ENCODE data around the gene RIT2.

RIT2 gene

DNA sequence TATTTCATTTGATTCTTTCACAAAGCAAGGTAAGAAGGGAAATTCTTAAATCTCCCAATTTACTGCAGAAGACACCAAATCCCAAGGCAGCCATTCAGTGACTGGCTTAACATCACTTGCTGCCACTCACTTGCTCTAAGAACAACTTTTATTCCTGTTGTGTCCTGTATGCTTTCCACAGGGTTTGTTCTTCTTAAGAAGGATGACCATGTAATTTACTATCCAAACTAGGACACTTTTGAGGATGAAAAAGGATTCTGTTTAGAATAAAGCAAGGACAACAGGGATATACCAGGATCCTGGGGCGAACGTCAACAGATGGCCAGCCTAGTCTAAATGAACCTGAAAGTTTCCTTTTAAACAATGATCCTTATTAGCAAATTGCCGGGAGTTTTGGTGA, 34.8 kb downstream of the RIT2 start:
- no peak for DNase-seq

DNA sequence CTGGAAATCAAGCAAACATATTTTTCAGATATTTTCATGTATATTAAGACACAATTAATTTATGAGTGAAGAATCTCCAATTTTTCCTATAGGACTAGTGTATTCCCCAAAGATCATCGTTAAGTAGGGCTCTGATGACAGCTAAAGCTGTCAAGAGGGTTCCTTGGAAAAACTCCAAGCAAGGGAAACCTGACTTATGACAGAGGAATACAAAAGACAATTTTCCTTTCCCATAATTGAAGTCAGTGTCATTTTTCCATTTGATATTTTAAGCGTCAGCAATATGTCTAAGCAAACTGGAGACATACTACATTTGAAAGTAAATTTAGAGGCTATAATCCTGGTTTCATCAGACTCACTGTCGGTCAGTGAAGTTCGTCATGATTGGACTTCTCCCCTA, 36.1 kb downstream of the RIT2 start:
- DNase-seq, result peak in 1 of 3 experiments; percentile 12

DNA sequence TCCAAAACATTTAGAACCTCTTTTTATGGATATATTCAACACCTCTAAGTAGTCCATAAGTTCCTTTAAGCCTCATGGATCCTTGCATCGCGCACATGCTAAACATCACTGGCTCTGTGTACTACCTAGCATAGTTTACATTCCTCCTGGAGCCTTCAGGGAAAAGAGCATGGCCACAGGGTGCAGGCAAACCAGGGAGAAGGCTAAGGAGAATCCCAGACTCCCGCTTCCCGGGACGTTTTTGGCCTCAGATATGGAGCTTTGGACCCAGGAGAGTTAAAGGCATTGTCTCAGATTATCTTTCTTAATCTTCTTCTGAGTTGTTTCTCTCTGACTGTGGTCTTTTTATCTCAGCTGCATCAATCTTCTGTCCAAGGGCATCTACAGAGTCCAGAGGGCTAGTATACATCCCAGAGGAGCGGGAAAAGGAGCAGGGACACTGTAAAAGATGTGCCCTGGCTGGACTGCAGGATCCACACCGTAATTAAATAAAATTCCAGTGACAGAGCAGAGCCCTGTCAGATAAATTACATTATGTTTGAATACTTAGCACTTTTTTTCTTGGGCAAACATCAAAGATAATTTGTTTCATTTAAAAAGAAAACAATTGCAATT, 36.9 kb downstream of the RIT2 start:
- DNase-seq, result peak in 1 of 3 experiments; percentile 14

DNA sequence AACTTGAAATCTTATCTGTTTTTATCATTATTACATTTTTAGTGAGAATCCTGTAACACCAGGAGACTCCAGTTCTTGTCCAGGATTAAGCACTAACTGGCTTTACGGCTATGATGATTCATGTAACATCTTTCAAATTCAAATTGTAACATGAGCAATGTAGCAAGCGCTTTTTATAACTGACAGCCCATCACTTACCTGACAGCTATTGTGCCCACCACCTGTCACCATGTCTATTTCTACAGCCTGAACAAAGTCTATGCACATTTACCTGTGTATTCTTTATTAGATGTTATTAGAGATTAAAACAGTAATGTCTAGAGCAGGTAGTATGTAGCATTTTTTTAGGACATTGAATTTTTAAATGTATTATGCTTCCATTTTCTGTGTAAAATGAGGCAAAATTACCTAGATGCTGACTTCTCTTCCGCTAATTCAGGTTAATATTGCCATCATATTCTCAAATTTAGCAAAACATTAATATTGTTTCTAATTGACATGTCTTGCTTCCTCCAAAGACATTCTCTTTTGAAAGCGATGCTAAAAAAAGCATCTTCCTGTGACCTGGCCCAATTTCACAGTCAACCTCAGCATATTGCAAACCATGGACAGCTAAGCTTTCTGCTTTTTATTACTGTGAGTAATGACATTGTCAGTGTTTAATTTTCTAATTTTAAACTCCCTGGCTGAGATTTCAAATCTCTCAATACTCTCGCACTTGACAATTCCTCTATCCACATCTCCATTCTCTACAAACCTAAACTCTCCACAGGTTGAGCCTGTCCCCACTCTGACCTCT, 37.8 kb downstream of the RIT2 start:
- DNase-seq, result no peak

DNA sequence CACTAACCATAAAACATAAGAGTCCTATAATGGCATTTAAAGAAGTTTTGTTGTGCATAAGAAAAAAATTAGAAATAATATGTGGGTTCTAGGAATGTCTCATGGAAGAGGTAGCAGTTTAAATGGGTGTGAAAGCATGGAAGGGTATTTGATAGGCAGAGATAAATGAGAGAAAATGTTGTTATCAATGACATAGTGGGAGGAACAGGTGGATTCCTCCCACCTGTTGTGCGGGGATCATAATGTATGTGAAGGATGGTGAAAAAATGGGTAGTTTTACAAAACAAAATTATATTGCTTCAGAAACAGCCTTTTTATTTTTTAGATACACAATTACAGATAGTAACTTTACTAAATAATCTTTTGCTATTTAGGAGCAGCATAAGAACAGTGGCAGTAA, 41.7 kb downstream of the RIT2 start:
- no peak for DNase-seq

DNA sequence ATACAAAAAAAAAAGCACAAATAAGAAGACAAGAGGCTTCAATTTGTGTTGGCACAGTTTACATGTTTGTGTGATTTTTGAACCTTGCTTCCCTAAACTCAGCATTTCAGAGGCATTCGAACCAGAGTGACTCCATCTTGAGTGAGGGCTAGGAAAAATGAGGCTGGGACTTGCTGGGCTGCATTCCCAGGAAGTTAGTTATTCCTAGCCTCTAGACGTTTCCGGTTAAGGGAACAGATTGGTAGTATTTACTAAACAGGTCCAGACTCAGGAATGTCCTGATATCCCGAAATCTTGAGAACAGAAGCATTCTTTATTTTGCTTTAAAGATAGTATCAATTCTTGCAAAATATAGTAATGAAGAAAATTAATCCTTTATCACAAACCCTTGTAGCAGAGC, 46.7 kb downstream of the RIT2 start:
- DNase-seq, result no peak

DNA sequence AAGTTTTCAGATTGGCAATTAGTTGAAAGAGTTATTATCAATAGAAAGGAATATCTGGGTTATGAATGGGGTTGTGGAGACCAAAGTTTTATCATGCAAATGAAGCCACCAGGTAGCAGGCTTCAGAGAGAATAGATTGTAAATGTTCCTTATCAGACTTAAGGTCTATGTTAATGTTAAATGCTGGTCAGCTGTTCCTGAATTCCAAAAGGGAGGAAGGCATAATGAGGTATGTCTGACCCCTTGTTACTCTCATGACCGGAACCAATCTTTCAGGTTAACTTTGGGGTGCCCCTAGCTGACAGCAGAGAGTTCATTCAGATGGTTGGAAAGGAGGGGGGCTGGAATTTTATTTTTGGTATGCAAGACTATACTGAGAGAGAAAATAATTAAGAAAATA, 47.9 kb downstream of the RIT2 start:
- DNase-seq, result no peak

DNA sequence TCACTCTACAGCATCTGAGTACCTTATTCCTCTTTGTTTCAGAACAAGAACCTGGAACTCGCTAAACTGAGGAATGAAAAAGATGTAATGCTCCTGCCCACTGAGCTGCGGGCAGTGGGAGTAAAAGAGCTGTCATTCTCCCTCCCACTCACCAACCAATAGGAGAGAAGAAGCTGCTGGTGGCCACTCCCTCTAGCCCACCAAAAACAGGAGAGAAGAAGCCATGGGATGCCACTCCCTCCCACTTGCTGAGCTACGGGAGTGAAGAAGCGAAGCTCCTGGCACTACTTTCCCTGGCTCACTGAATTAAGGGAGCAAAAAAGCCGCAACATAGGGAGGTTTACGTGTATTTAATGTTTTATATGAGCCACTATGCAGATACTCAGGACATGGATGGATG, 53.7 kb downstream of the RIT2 start:
- no peak for DNase-seq

DNA sequence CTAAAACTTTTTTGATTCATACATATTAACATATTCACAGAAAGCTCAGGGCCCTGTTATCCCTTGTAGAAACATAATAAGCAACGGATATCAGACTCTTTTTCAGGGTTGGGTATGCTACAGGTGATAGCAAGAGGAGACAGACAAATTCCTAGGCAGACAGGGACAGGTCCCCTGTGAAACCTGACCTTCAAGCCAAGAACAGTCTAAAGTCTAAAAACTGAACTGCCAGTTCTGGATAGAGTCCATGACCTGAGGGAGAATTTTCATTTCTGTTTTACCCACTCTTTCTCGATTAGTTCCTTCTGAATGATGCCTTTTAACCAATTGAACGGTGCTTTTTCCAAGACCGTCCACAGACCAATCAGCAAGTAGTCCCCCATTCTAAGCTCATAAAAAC, 54.2 kb downstream of the RIT2 start:
- no peak for DNase-seq

DNA sequence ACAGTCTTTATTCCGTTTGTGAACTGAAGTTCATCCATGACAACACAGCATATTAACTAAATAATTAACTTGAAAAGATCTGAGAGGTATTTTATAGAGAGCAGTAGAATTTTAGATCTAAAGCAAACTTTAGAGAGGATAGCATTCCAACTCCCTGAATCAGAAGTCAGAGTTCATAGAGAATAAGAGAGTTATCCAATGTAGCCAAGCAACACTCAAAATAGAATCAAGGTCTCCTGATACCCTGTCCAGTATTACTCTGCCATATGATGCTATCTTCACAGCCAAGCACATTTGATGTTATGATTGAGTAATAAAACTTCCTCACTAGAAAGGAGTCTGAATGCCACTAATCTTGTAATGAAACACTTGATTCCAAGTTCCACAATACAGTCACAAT, 55.5 kb downstream of the RIT2 start:
- no peak for DNase-seq

DNA sequence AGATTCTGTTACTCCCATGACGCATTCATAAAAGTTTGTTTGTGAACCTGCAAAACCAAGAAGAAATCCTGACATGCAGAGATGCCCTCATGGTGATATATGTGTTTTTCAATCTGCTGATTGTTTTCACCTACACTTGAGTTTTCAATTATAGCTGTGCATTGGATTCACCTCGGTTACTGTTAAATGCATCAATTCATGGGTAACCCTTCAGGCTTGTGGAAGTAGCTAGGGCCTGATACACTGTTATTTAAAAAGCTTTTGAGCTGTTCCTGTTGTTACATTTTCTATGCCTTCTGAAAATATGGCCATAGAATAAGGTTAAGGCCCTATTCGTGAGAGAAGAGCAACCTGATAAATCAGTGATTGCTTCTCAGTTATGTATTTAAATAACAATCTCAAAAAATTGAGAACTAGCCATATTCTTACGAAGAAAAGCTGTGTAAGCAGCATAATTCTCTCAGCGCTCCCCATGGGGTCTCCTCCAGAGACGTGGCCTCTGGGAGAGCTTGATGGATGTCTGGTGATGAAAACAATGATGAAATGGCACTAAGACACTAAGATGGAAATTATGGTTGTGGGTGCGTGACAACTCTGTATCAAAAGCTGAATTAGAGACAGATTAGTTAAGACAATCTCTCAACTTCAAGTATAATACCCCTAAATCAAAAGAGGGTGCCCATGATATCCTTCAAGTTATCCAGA, 60.5 kb downstream of the RIT2 start:
- DNase-seq, result peak; percentile 13 to 70 (median 21)

DNA sequence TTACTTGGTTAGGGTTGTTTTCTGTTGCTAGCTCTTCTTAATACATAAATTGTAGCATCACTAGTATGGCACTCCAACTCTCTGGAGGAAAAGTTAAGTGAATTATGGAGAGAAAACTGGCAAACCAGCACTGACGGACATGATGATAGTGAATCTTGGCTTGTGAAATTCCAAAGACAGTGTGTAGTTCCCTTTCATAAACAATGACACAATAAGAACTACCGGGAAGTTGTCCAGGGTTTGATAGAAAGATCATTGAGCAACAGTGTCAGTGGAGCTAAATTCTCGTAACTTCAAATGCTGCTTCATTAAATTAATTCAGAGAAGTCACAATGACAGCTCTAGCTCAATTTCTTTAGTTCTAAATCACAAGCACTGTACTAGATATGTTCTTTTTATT, 66.5 kb downstream of the RIT2 start:
- DNase-seq, result no peak

DNA sequence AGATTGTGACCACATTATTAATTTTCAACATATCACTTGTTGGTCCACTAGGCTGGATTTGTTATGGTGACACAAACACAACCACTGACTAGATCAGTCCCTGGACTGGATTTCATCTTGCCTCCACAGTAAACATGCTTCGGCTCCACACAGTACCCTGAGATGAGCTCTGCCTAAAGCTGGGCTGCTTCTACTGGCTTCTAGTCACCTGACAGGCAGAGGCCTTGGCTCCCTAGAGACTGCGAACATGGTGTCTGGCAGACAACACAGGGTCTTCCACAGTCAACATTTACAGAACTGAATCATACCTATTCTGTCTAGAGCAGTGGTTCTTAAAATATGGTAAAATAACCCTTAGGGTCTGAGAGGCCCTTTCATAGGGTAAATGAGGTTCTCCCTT, 69.2 kb downstream of the RIT2 start:
- no peak for DNase-seq

DNA sequence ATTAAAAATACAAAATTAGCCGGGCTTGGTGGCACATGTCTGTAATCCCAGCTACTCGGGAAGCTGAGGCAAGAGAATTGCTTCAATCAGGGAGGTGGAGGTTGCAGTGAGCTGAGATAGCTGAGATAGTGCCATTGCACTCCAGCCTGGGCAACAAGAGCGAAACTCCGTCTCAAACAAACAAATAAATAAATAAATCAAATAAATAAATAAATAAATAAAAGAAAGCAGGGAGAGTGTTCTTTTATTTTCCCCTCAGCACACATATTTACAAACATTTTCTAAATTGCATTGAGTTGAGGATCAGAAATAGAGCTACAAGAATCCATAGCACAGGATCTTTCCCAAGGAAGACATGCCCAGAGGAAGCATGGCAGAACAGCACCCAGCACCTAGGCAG, 71.9 kb downstream of the RIT2 start:
- DNase-seq, result no peak

DNA sequence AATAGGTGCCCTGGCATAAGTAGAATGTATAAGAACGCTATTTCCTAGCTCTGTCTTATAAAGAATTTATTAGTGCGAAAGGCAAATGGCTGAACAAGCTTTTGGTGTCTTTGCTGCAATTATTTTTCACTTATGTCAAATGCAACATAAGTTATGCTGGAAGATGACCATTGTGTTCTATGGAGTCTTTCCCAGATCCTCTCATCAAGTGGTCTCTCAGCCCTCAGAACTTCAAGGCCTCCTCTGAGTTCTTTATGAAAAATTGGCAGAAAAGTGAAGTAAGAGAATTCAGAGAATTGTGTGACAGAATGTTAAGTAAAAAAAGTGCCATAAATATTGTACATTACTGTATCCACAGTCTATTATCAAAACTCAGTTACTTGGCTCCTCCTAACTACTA, 75.2 kb downstream of the RIT2 start:
- DNase-seq, result no peak

DNA sequence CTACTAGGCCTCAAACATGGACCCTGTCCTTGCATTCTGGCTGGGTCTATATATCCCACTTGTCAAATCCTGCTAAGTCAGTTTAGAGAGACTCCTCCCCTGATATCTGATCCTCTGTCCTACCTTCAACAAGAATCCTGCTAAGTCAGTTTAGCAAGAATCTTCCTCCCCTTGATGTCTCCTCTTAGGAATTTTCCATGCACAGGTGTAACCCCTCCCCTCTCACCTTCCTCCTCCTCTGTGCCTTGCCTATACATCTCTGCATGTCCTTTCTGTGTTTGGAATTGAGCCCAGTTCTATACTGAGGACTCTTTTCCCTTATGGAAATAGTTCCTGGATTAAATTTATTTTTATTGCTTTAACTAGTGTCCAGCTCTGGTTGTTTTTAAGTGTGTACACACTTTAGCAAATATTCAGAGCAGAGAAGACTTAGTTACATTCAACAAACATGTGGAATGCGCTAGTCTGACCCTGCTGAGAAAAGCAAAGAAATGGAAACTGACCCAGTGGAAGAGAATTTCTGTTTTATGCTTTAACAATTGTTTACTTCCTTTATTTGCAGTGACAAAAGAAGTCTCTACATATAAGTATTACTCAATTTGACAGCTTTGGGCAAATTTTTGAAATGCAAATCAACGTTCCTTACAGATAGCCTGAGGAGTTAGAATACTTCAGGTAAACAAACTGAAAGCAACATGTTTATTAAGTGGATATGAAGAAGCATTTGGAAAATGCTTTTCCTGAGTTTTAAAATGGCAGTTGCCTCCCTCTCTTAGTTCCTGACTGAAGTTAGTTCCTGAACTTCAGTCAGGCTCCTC, 80.6 kb downstream of the RIT2 start:
- DNase-seq, result peak in 1 of 3 experiments; percentile 33

DNA sequence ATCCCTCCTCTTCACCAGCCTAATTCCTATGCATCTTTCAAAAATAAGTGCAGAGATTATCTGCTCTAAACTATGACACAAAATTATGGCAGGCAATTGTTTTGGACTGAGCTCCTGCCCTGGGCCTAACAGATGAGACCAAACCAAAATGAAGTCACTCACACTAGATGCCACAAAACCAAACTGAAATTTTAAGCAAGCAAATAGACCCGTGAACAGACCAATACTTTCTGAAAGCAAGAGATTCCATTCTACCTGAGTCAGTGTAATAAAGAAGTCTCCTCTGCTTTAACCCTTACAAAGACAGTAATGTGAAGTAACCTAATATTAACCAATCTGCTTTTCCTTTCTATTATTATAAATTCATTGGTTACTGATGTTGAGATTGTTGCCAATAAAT, 84.3 kb downstream of the RIT2 start:
- DNase-seq, result no peak

DNA sequence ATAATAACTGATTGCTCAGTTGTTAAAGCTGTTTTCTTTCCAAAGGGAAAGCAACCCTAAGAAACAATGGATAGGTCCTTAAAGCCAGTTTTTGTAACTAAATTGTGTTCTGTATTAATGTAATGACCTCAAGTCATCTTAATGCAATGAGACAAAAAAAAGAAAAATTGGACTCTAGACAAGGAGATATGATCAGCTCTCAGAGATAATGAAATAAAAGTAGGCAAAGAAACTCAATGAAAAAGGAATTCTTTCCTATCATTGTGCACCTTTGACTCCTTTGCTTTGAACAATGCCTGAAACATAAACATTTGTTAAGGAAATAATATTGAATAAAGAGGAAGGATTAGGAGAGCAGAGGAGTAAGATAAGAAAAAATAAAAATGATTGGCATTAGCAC, 86.1 kb downstream of the RIT2 start:
- no peak for DNase-seq

DNA sequence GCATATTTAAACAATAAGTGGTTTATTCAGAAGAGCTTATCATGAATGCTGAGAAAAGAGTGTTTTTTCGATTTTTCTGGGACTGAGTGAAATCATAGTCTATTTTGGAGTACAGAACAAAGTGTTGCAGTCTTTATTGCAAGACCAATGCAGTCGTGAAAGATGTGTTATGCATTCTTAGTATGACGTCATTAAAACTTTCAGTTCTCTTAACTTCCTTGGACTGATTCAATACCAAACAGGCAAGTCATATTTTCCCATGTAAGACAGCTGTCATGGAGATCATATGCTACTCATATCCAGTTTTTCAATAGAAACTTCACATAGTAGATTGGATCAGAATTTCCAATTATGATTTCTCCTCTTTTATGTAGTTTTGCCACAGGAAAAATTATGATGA, 92.6 kb downstream of the RIT2 start:
- no peak for DNase-seq

DNA sequence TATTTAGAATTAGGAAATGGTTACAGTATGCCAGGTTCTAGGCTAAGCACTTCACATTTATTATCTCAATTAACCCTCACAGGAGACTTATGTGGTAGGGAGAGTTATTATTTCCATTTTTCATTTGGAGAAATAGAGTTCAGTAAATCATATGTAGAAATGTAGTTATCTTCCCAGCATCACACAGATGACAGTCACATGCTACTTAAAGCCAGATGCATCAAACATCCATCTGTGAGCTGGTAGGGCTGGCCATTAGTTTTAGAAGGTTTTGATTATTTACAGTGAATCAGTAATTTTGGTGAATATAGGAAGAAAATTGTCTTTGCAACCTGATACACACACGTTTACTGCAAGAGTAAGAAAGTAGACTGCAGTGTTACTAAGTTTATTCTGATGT, 97.9 kb downstream of the RIT2 start:
- DNase-seq, result no peak

DNA sequence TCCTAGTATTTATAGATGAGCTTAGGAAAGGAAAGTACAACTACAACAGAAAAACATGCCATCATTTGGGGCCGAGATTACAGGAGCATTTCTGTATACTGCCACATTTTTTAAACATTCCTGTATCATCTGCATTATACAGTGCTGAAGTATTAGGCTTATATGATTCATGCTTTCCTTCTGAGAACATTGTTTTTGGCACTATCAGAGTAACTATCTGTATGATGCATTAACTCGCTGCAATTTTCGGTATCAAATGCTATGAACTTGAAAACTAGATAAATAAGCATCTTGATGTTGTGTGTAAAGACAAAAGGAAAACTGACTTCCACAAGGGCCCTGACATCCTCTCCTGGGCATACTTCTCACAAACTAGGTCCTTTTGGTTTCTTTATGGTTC, 102.0 kb downstream of the RIT2 start:
- no peak for DNase-seq

DNA sequence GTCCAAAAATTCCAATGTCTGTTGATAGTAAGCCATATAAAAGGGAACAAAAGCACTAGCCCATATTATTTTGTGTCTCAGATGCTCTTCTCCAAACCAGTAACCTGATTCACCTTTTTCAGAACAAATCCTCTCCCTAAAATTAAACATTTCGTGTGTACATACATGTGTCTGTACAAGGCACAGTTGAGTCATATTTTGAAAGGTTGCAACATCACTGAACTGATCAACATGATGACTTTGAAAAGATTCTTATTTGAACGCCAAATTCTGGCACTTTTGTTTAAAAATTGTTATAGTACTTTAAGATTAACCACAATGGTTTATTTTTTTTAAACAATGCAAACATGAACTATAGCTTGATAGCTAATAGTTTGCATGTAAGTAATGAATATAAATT, 102.5 kb downstream of the RIT2 start:
- no peak for DNase-seq

DNA sequence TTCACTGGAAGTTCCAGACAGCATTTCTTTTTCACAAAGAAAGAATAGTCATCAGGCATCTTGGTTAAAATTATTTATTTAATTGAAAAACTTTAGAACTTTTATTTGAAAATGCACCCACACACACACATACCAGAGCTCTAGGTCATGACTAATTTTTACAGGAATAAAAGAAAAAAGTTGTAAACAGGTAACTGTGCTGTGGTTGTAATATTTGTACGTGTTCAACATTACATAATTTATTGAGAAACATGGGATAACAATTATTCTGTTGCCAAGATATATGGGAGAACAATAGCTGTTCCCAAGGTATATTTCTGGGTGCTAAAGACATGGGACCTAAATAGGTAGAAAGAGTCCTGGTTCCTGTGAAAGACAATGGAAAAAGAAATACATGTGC, 104.9 kb downstream of the RIT2 start:
- DNase-seq, result no peak
